ENCODE measurements around the gene MAB21L2.

The MAB21L2 gene

DNA sequence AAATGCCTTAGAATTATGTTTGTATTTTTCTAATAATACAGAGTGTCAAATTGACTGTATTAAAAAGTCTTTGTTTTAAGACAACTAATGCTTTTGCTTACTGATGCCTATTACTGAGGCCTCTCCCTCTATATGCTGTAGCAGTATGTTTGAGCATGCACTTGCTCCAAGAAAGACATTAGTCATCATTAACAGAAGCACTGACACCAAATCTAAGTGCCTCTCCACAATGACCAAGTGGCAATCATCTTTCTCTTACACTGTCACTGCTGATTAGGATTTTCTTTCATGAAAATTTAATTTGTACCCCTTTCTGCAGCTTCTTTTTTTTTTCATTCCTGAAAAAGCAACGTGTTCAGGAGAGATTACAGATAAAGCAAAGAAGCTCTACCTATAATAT is 11.1 kb upstream of the MAB21L2 start:
- TF ChIP-seq, protein P1, sequence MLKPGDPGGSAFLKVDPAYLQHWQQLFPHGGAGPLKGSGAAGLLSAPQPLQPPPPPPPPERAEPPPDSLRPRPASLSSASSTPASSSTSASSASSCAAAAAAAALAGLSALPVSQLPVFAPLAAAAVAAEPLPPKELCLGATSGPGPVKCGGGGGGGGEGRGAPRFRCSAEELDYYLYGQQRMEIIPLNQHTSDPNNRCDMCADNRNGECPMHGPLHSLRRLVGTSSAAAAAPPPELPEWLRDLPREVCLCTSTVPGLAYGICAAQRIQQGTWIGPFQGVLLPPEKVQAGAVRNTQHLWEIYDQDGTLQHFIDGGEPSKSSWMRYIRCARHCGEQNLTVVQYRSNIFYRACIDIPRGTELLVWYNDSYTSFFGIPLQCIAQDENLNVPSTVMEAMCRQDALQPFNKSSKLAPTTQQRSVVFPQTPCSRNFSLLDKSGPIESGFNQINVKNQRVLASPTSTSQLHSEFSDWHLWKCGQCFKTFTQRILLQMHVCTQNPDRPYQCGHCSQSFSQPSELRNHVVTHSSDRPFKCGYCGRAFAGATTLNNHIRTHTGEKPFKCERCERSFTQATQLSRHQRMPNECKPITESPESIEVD (tag by site-specific recombination; IDR thresholded peaks at IDR 0.05): peak; percentile 35; the same call in 1 of the 2 replicates
- no peak for TF ChIP-seq ZNF501 (tag by site-specific recombination; IDR thresholded peaks at IDR 0.05)
- TF ChIP-seq FEZF1 (tag by site-specific recombination; IDR thresholded peaks at IDR 0.05): peak; percentile 58
- TF ChIP-seq OSR2 (tag by site-specific recombination; IDR thresholded peaks at IDR 0.05): 0 out of 2 replicates have a peak, but pooled peaks have one; percentile 30
- TF ChIP-seq SP7 (tag by site-specific recombination; IDR thresholded peaks at IDR 0.05): peak; percentile 26; the same call in 1 of the 2 replicates
- TF ChIP-seq ZNF660 (tag by site-specific recombination; IDR thresholded peaks at IDR 0.05): 0 out of 2 replicates have a peak, but pooled peaks have one; percentile 33
- no peaks in the 10 kb centered on the region for H3K9me3 ChIP-seq (ENCODE audit: control insufficient read depth, insufficient read depth, low read depth, low read length)
- no peak overlapping the region for H3K27ac ChIP-seq (ENCODE audit: extremely low read depth, low read depth, low read length)
- no peaks in the 10 kb centered on the region for H3K36me3 ChIP-seq (ENCODE audit: control insufficient read depth in 2 of 2, insufficient read depth in 1 of 2, low read length in 2 of 2)
- no peak overlapping the region for H3K4me3 ChIP-seq (ENCODE audit: low read depth, low read length)
- POLR2A ChIA-PET: no interaction called here
- peaks cover 10% of the 10 kb centered on the region; the same call in 1 of the 2 replicates for H3K4me1 ChIP-seq (ENCODE audit: control insufficient read depth, insufficient read depth, low read length)
- CTCF ChIA-PET: no interaction called here

DNA sequence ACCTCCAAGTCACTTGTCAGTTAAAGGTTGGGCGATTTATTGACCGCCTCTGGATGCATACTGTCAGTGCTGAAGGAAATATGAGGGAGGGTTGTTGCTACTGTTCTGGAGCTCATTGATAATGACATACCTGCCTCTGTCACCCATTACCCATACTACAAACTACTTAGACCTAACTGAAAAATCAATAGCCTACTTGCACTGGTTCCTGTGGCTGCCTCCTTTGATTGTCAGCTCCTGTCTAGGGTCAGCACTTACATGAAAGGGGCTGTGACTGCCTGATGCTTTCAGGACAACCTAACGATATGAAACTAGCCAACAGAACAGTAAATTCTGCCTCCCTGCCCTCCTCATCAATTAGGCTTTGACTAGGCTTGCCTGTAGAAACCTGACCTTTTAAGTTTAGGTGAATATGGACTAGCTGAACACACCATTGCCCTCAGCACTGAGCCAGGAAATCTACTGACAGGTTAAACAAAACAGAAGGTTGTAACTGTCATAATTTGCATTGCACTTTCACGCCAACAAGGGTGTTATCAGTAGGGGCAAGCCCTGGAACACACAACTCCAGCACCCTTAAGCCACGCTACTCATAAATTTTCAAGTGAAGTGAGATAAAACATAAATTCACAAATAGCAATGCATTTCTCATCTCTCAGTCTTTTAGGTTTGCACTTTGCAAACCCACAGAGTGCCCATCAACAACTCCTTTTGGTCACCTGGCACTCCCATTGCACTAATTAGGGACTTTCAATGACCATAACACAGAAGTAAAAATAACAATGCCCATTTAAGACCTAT is 9.0 kb upstream of the MAB21L2 start:
- Histone ChIP-seq H3K36me3 (ENCODE audit: control insufficient read depth in 2 of 2, insufficient read depth in 1 of 2, low read length in 2 of 2) (no peaks in the 10 kb centered on the region), H3K27ac (ENCODE audit: extremely low read depth, low read depth, low read length) (no peak overlapping the region), H3K4me3 (ENCODE audit: low read depth, low read length) (no peak overlapping the region), H3K4me1 (ENCODE audit: control insufficient read depth, insufficient read depth, low read length) (peaks cover 10% of the 10 kb centered on the region; the same call in 1 of the 2 replicates), H3K9me3 (ENCODE audit: control insufficient read depth, insufficient read depth, low read depth, low read length) (no peaks in the 10 kb centered on the region)
- ChIA-PET POLR2A (no interaction called here), CTCF (no interaction called here)
- TF ChIP-seq SP7 (tag by site-specific recombination; IDR thresholded peaks at IDR 0.05) (peak; percentile 80), OSR2 (tag by site-specific recombination; IDR thresholded peaks at IDR 0.05) (peak; percentile 10; the same call in 1 of the 2 replicates), ZXDB (tag by site-specific recombination; IDR thresholded peaks at IDR 0.05) (no peak), FEZF1 (tag by site-specific recombination; IDR thresholded peaks at IDR 0.05) (peak; percentile 31), ZNF600 (tag by site-specific recombination; IDR thresholded peaks at IDR 0.05) (0 out of 2 replicates have a peak, but pooled peaks have one; percentile 10)

DNA sequence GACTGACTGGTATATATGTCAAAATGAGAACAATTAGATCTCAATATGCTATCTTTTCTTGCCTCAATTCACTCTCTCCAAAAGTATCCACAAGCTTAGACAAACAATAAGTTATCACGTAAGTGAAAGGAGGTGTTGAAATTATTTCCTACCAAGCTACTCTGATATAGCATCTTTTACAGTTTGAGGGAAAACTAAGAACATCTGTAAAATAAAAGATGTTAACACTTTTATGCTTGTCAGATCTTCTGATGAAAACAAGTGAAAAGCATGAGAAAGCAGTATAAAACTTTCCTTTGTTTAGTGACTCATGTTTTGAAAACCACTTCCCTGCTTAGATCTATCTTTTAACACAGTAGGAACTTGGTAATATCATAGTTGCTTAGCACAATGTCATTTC is 8.4 kb upstream of the MAB21L2 start:
- ChIA-PET CTCF (no interaction called here), POLR2A (no interaction called here)
- H3K4me1 ChIP-seq (ENCODE audit: control insufficient read depth, insufficient read depth, low read length): peaks cover 10% of the 10 kb centered on the region; the same call in 1 of the 2 replicates
- H3K4me3 ChIP-seq (ENCODE audit: low read depth, low read length): no peak overlapping the region
- TF ChIP-seq, protein P1 (tag by site-specific recombination; IDR thresholded peaks at IDR 0.05): peak; percentile 6; the same call in 1 of the 2 replicates
- TF ChIP-seq ZNF354C (tag by site-specific recombination; IDR thresholded peaks at IDR 0.05; ENCODE audit: borderline replicate concordance, low read depth) (no peak), ZNF223 (tag by site-specific recombination; IDR thresholded peaks at IDR 0.05) (no peak), PRDM1 (tag by site-specific recombination; IDR thresholded peaks at IDR 0.05) (peak; percentile 79), EGR2 (tag by site-specific recombination; IDR thresholded peaks at IDR 0.05; ENCODE audit: low read depth) (no peak), ZBTB7A (tag by site-specific recombination; IDR thresholded peaks at IDR 0.05; ENCODE audit: low read depth) (no peak), RBAK (tag by site-specific recombination; IDR thresholded peaks at IDR 0.05) (no peak)
- TF ChIP-seq, protein P2, sequence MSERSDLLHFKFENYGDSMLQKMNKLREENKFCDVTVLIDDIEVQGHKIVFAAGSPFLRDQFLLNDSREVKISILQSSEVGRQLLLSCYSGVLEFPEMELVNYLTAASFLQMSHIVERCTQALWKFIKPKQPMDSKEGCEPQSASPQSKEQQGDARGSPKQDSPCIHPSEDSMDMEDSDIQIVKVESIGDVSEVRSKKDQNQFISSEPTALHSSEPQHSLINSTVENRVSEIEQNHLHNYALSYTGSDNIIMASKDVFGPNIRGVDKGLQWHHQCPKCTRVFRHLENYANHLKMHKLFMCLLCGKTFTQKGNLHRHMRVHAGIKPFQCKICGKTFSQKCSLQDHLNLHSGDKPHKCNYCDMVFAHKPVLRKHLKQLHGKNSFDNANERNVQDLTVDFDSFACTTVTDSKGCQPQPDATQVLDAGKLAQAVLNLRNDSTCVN (tag by site-specific recombination; optimal IDR thresholded peaks at IDR 0.05): no peak
- TF ChIP-seq, protein P3, sequence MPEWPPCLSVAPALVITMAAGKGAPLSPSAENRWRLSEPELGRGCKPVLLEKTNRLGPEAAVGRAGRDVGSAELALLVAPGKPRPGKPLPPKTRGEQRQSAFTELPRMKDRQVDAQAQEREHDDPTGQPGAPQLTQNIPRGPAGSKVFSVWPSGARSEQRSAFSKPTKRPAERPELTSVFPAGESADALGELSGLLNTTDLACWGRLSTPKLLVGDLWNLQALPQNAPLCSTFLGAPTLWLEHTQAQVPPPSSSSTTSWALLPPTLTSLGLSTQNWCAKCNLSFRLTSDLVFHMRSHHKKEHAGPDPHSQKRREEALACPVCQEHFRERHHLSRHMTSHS (tag by site-specific recombination; IDR thresholded peaks at IDR 0.05): no peak
- H3K27ac ChIP-seq (ENCODE audit: extremely low read depth, low read depth, low read length): no peak overlapping the region
- H3K36me3 ChIP-seq (ENCODE audit: control insufficient read depth in 2 of 2, insufficient read depth in 1 of 2, low read length in 2 of 2): no peaks in the 10 kb centered on the region
- no peaks in the 10 kb centered on the region for H3K9me3 ChIP-seq (ENCODE audit: control insufficient read depth, insufficient read depth, low read depth, low read length)

Data from HEK293 (cell line).